Activated naive CD8-positive, alpha-beta T cell (primary cell): ENCODE measurements around the gene NMRAL1.

Source experiments
- H3K27ac Mint-ChIP-seq: one replicate; pipeline ENCODE4 v1.8.0; 2021; ENCODE audit warnings: mixed read lengths
- H3K27me3 Mint-ChIP-seq: one replicate; pipeline ENCODE4 v1.8.0; 2021; ENCODE audit warnings: mixed read lengths
- H3K36me3 Mint-ChIP-seq: one replicate; pipeline ENCODE4 v1.8.0; 2021; ENCODE audit warnings: mixed read lengths
- H3K4me1 Mint-ChIP-seq: one replicate; pipeline ENCODE4 v1.8.0; 2021; ENCODE audit warnings: low read depth, mixed read lengths
- H3K4me3 Mint-ChIP-seq: one replicate; pipeline ENCODE4 v1.8.0; 2021; ENCODE audit warnings: mild to moderate bottlenecking, mixed read lengths
- H3K9me3 Mint-ChIP-seq: one replicate; pipeline ENCODE4 v1.8.0; 2021; ENCODE audit warnings: low read depth, mixed read lengths

Gene NMRAL1

DNA sequence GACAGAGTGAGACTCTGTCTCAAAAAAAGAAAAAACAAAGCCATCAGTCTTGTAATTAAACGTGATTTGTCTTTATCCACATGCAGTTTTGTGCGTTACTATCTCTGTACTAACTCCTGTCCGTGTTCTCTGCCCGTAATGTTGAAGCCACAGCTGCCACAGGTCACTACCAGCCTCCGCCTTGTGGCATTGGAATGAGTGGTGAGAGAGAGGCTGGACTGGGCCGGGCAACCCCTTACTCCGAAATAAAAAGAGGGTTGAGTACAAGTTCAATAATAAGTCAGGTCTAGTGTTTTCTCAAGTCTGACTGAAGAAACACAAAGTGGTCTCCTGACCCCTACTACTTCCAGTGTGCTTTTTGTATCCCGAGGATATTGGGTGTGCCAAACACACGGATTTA, 43.4 kb downstream of the NMRAL1 start:
- H3K27me3 Mint-ChIP-seq = no peaks in the 10 kb centered on the region
- H3K4me1 Mint-ChIP-seq = peaks cover 27% of the 10 kb centered on the region
- peak overlapping the region; percentile 46 for H3K27ac Mint-ChIP-seq
- no peaks in the 10 kb centered on the region for H3K9me3 Mint-ChIP-seq
- H3K4me3 Mint-ChIP-seq = no peak overlapping the region
- H3K36me3 Mint-ChIP-seq = peaks cover 14% of the 10 kb centered on the region

DNA sequence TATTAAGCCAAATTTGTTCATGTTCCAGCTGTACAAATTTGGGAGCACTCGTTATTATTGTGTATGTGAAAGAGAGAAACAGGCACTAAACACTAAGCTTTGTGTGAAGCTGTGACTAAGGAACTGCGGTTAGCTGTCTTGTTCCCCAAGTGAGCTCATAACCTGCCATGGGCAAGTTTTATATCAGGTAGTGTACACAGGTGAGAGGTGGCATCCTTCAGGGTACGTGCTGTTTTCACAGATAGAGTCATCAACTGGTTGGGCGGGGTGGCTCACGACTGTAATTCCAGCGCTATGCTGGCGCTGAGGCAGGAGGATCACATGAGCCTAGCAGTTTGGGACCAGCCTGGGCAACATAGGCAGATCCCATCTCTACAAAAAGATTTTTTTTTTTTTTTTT, 45.9 kb downstream of the NMRAL1 start:
- Mint-ChIP-seq H3K27me3 (no peaks in the 10 kb centered on the region), H3K4me3 (peak overlapping the region; percentile 65), H3K9me3 (no peaks in the 10 kb centered on the region), H3K27ac (peak overlapping the region; percentile 71), H3K4me1 (peaks cover 28% of the 10 kb centered on the region), H3K36me3 (peaks cover 9% of the 10 kb centered on the region)

DNA sequence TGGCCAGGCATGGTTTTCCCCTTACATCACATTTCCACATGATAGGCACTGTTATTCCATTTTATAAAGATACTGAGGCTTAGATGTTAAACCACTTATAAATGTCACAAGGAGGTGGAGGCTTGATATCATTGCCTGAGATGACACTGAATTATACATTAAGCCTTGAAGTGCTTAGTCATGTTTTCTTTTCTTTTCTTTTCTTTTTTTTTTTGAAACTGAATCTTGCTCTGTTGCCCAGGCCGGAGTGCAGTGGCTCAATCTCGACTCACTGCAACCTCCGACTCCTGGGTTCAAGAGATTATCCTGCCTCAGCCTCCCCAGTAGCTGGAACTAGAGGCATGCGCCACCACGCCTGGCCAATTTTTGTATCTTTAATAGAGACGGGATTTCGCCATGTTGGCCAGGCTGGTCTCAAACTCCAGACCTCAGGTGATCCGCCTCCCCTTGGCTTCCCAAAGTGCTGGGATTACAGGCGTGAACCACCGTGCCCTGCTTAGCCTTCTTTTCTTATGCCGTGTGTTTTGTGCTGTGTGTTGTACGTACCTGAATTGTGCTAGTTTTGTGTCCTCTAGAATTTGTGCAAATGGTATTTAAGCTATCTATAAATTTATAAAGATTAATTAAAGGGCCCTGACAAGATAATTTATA, 47.6 kb downstream of the NMRAL1 start:
- peaks cover 9% of the 10 kb centered on the region for H3K36me3 Mint-ChIP-seq

GRCh38 chr16:4426021-4426684, 48.3 kb downstream of the NMRAL1 start:
- Mint-ChIP-seq H3K4me3 (peak overlapping the region; percentile 100), H3K27ac (peak overlapping the region; percentile 100), H3K36me3 (peaks cover 9% of the 10 kb centered on the region), H3K9me3 (no peaks in the 10 kb centered on the region), H3K27me3 (no peaks in the 10 kb centered on the region), H3K4me1 (peaks cover 26% of the 10 kb centered on the region)

More for the DNA sequence above, 47.6 kb downstream of the NMRAL1 start:
- peak overlapping the region; percentile 100 for H3K27ac Mint-ChIP-seq
- peaks cover 26% of the 10 kb centered on the region for H3K4me1 Mint-ChIP-seq
- H3K9me3 Mint-ChIP-seq = no peaks in the 10 kb centered on the region
- H3K27me3 Mint-ChIP-seq = no peaks in the 10 kb centered on the region
- H3K4me3 Mint-ChIP-seq = peak overlapping the region; percentile 100

DNA sequence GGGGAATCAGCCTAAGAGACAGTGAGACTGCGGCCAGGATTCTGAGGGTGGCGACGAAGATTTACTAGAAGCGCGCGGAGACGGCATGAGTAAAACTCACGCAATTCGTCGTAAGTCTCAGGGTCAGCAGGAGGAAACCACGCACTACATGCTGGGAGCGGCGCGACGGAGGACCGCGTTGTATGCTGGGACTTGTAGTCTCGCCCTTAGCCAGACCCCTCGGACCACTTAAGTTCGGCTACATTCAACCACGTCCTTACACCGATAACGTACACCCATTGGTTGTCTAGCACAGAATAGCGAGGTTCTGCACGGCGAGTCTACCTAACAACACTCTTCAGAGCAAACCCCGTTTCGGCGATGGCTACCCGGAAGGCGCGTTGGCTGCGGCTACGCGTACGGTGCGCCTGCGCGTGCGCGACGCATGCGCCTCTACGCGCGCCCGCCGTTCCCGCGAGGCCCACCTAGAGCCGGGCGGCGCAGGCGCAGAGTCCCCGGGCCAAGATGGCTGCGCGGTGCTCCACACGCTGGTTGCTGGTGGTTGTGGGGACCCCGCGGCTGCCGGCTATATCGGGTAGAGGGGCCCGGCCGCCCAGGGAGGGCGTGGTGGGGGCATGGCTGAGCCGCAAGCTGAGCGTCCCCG, 48.9 kb downstream of the NMRAL1 start, which contains the start of gene DNAJA3:
Gene DNAJA3, plus strand, starts transcription at position 491 of the 643 bp plus-strand sequence. Its CDS starts 14 bp downstream, at position 505.
- H3K4me3 Mint-ChIP-seq = peak within 1 kb of the TSS; percentile 100
- peaks cover 24% of the 10 kb centered on the region for H3K4me1 Mint-ChIP-seq
- H3K27ac Mint-ChIP-seq = peak within 1 kb of the TSS; percentile 100
- H3K9me3 Mint-ChIP-seq = no peaks in the 10 kb centered on the region
- peaks cover 9% of the 10 kb centered on the region for H3K36me3 Mint-ChIP-seq
- H3K27me3 Mint-ChIP-seq = no peaks in the 10 kb centered on the region

DNA sequence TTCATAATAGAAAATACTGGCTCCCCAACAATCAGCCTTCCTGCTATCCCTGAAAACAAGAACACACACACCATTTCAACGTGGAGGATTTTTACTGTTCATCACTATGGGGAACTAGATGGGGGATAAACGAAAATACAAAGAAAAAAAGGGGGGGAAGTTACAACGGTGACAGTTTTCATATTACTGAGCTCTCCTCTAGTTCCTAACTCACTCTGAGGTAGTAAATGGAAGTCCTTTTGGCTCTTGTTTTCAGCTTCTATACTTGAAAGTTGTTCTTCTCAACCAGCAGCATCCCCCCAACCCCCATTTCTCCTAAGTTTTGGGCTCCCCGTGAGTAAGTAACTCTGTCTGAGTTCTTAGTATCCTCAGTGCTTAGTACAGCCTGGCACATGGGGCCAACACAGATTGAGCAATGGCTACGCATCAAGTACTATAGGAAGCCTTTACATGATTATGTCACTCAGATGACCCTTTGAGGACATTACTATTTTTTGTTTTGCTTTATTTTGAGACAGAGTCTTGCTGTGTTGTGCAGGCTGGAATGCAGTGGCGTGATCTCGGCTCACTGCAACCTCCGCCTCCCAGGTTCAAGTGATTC, 53.8 kb downstream of the NMRAL1 start:
- Mint-ChIP-seq H3K4me1 (peaks cover 10% of the 10 kb centered on the region), H3K27me3 (no peaks in the 10 kb centered on the region), H3K27ac (no peak overlapping the region), H3K9me3 (no peaks in the 10 kb centered on the region), H3K36me3 (no peaks in the 10 kb centered on the region), H3K4me3 (no peak overlapping the region)

GRCh38 chr16:4419402-4419959, 54.9 kb downstream of the NMRAL1 start:
- no peaks in the 10 kb centered on the region for H3K9me3 Mint-ChIP-seq
- H3K27me3 Mint-ChIP-seq = no peaks in the 10 kb centered on the region
- no peak overlapping the region for H3K4me3 Mint-ChIP-seq
- H3K36me3 Mint-ChIP-seq = peaks cover 3% of the 10 kb centered on the region
- peaks cover 17% of the 10 kb centered on the region for H3K4me1 Mint-ChIP-seq
- H3K27ac Mint-ChIP-seq = no peak overlapping the region

- Mint-ChIP-seq H3K4me3 (peak within 1 kb of the TSS; percentile 97), H3K27ac (peak within 1 kb of the TSS; percentile 98), H3K27me3 (no peaks in the 10 kb centered on the region), H3K4me1 (peaks cover 34% of the 10 kb centered on the region), H3K36me3 (peaks cover 3% of the 10 kb centered on the region), H3K9me3 (no peaks in the 10 kb centered on the region)
Measured at GRCh38 chr16:4416200-4417032, 58.0 kb downstream of the NMRAL1 start, which contains the start of gene CORO7. CORO7 (minus strand) TSS chr16:4416596; CDS start chr16:4416518, 78 bp downstream.

DNA sequence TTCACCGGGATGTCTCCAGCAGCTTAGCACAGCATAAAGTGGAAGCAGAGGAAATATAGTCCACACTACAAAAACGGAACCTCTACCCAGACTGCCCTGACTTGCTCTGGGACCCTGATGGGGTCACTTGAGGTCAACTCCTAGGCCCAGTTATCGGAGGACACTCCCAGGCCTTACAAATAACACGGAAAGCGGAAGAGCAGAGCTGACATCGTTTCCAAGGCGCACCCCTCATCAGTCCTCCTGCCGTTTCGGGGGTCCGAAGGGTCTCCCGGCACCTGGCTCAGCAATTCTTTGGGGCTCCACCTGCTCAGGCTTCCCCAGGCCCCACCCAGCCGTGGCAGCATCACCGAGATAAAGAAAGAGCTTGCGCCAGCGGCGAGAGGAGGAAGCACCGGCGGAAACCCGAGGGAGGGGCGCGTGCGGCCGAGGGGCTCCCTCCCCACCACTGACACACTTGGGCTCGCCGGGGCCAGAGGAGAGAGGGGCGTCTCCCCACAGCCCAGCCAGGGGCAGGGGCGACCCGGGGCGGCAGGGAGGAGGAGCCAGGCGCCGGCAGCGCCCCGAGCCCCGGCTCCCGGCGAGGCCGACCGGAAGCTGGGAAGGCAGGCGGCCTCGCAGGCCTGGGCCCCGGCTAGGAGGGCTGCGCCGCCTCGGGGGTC, 58.8 kb downstream of the NMRAL1 start:
- peaks cover 38% of the 10 kb centered on the region for H3K4me1 Mint-ChIP-seq
- H3K27ac Mint-ChIP-seq = peak overlapping the region; percentile 98
- no peaks in the 10 kb centered on the region for H3K9me3 Mint-ChIP-seq
- H3K4me3 Mint-ChIP-seq = peak overlapping the region; percentile 97
- H3K27me3 Mint-ChIP-seq = no peaks in the 10 kb centered on the region
- H3K36me3 Mint-ChIP-seq = peaks cover 3% of the 10 kb centered on the region

DNA sequence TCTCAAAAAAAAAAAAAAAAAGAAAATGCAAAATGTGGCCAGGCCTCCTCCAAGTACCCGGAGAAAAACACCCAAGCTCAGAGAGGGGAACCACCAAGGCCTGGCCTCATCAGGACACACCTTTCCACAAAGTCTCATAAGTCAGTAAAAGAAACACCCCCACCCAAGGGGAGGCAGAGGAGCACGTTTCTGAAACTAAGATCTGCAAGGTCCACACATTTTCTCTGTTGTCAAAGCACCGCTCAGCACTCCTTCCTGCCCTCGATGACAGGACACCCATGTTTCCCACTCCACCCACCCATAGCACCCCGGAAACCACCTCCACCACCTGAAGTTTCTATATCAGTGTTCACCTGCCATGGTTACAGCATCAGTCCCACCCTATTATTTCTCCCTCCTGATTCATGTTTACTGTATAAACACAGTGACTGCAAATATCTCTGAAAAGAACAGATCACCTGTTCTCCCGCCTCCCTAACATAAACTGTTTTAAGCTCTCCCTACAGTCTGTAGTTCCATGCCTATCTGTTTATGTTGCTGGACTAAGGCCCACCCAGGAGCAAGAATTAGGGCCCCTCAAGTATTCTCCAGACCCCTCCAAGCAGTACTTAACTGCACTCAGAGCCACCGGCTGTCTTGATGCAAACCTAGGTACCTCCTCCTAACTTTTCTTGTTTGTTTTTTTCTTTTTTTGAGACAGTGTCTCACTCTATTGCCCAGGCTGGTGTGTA, 60.1 kb downstream of the NMRAL1 start:
- Mint-ChIP-seq H3K36me3 (peaks cover 3% of the 10 kb centered on the region), H3K27ac (peak overlapping the region; percentile 98), H3K4me1 (peaks cover 40% of the 10 kb centered on the region)

DNA sequence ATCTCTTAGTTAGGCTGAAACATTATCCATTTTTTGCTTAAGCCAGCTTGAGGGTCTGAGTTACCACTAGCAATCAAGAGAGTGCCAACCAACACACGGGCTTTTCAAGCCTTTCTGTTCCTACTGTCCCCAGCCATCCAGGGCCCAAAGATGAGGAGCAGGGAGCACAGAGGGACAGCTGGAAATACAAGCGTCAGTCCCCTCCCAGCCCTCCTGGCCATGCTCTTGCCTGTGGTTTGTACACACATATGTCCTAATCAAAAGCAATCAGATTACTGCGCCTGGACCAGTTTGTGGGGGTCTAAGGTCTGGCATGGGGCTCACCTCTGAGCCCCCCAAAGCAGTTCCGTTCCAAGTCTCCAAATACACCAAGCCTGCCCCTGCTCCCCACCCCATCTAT, 61.6 kb downstream of the NMRAL1 start:
- Mint-ChIP-seq H3K9me3 (no peaks in the 10 kb centered on the region), H3K4me3 (no peak overlapping the region), H3K27me3 (no peaks in the 10 kb centered on the region), H3K27ac (peak overlapping the region; percentile 22), H3K36me3 (peaks cover 3% of the 10 kb centered on the region), H3K4me1 (peaks cover 42% of the 10 kb centered on the region)

More for the DNA sequence above, 60.1 kb downstream of the NMRAL1 start:
- Mint-ChIP-seq H3K27me3 (no peaks in the 10 kb centered on the region), H3K9me3 (no peaks in the 10 kb centered on the region), H3K4me3 (peak overlapping the region; percentile 97)

DNA sequence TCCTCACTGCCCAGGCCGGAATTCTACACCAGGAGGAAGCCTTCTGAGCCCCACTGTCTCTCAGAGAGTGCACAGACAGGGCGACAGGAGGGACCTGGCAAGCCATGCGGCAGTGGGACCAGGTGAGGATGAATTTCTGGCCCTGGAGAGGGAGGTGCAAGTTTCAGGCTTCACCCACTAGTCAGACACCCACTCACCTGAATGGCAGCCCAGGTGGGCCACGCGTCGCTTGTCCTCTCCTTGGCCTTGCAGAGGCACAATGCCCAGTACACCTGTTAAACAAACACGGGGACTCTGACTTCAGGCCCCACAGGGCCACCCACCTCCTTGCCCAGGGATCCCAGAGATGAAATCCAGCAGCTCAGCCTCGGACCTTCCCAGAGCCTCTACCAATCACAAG, 62.3 kb downstream of the NMRAL1 start:
- H3K27me3 Mint-ChIP-seq = no peaks in the 10 kb centered on the region
- H3K9me3 Mint-ChIP-seq = no peaks in the 10 kb centered on the region
- H3K4me1 Mint-ChIP-seq = peaks cover 42% of the 10 kb centered on the region
- no peak overlapping the region for H3K4me3 Mint-ChIP-seq
- peaks cover 3% of the 10 kb centered on the region for H3K36me3 Mint-ChIP-seq
- peak overlapping the region; percentile 58 for H3K27ac Mint-ChIP-seq
